ENCODE measurements around the gene GCKR.

GRCh38 chr2:27495840-27496356 lies 741 bp upstream of the GCKR start:
- TF ChIP-seq POLR2A (IDR thresholded peaks at IDR 0.05) (no peak), CTCF (IDR thresholded peaks at IDR 0.05 in 8 of 11, conservative IDR thresholded peaks at IDR 0.05 in 3 of 11) (no peak)
